GM12878 (cell line): ENCODE data around the gene ZNF592. TPM values are rescaled to one million over a fixed set of nuclear protein-coding genes. Genes with fewer than 3 reads are reported as not detected.

ENCODE experiments used
- ATAC-seq: fragments of 200-7000 bp; cut with Tn5 transposase; 3 replicates; pipeline ENCODE4 v1.9.1; 2020; ENCODE audit warnings: mild to moderate bottlenecking, moderate library complexity
- BruUV-seq: library from RNA; stranded (reverse); fragments of 400-500 nt; replicated peaks from 2 replicates; lab custom pipeline; 2021; lab: Mats Ljungman, UMichigan
- CTCF ChIA-PET: fragments of 300-600 bp; sonication (Branson Sonifier 250); formaldehyde crosslinking; extraction: SDS; loops from one replicate; lab custom pipeline; 2021; ENCODE audit warnings: inconsistent platforms; lab: Yijun Ruan, JAX
- POLR2A ChIA-PET: fragments of 350-600 bp; formaldehyde crosslinking; extraction: SDS; loops from one replicate; lab custom pipeline; 2021; ENCODE audit warnings: inconsistent platforms; lab: Charles Lee
- RAD21 ChIA-PET: fragments of 300-600 bp; sonication (Branson Sonifier 250); formaldehyde crosslinking; loops from one replicate; lab custom pipeline; 2023; ENCODE audit warnings: antibody characterized with exemption; ENCODE audit not compliant: unreplicated experiment; lab: Charles Lee
- SMC1A ChIA-PET: fragments of 300-600 bp; sonication (Branson Sonifier 250); formaldehyde crosslinking; loops from one replicate; lab custom pipeline; 2023; ENCODE audit not compliant: unreplicated experiment, uncharacterized antibody; lab: Charles Lee
- DNase-seq: peaks from one replicate; pipeline ENCODE4 v3.0.0-alpha.2; 2011; ENCODE audit warnings: low read depth, low spot score
- FAIRE-seq: peaks from 3 replicates; lab custom pipeline; 2011; peaks lifted over from hg19 to GRCh38; lab: Jason Lieb, UNC
- H2AFZ ChIP-seq: 2 replicates; pipeline ENCODE4 v1.6.0; 2011; ENCODE audit warnings: low read depth, low read length, control low read depth; ENCODE audit not compliant: control insufficient read depth
- H3K27ac ChIP-seq: 2 replicates; pipeline ENCODE4 v1.5.1; 2011; ENCODE audit warnings: control low read depth; ENCODE audit not compliant: control insufficient read depth, insufficient read depth
- H3K27me3 ChIP-seq, 2 experiments: replicated peaks in 1 of 2; 2 replicates each; pipeline versions ENCODE4 v1.6.0 to v1.6.1; 2011; ENCODE audit warnings: low read length in 1 of 2; ENCODE audit not compliant: control insufficient read depth in 2 of 2, insufficient read depth in 2 of 2
- H3K36me3 ChIP-seq, 2 experiments: 2 replicates each; pipeline ENCODE4 v1.5.1; 2011; ENCODE audit warnings: low read length in 1 of 2; ENCODE audit not compliant: control insufficient read depth in 2 of 2, insufficient read depth in 2 of 2
- H3K4me1 ChIP-seq: 2 replicates; pipeline ENCODE4 v1.6.1; 2011; ENCODE audit warnings: mild to moderate bottlenecking, low read length, moderate library complexity, mixed read lengths; ENCODE audit not compliant: control insufficient read depth, insufficient read depth
- H3K4me2 ChIP-seq: 2 replicates; pipeline ENCODE4 v1.6.0; 2011; ENCODE audit warnings: control low read depth; ENCODE audit not compliant: control insufficient read depth, insufficient read depth
- H3K4me3 ChIP-seq: fragments of 200-600 bp; sonication (generic); 2 replicates; pipeline ENCODE4 v1.5.1; 2016
- H3K79me2 ChIP-seq: 2 replicates; pipeline ENCODE4 v1.6.0; 2011; ENCODE audit warnings: low read length; ENCODE audit not compliant: control insufficient read depth, insufficient read depth
- H3K9ac ChIP-seq: 2 replicates; pipeline ENCODE4 v1.8.0; 2011; ENCODE audit warnings: low read length, control low read depth, mixed read lengths; ENCODE audit not compliant: control insufficient read depth, insufficient read depth
- H3K9me3 ChIP-seq: replicated peaks from 3 replicates; pipeline ENCODE4 v1.5.1; 2011; ENCODE audit warnings: mild to moderate bottlenecking, low read length; ENCODE audit not compliant: control insufficient read depth, insufficient read depth
- H4K20me1 ChIP-seq: 2 replicates; pipeline ENCODE4 v1.6.0; 2011; ENCODE audit not compliant: control insufficient read depth, insufficient read depth
- CHD2 ChIP-seq: IDR thresholded peaks from 2 replicates; pipeline ENCODE4 v1.6.1; 2011; ENCODE audit warnings: low read depth, low read length, improper control_type of control experiment, borderline replicate concordance
- E2F8 ChIP-seq: fragments of 450-650 bp; IDR thresholded peaks from 2 replicates; pipeline ENCODE4 v1.6.1; 2018; ENCODE audit warnings: mild to moderate bottlenecking, low read depth, moderate library complexity; ENCODE audit not compliant: partially characterized antibody
- GABPA ChIP-seq: IDR thresholded peaks from 2 replicates; pipeline ENCODE4 v1.6.1; 2014; ENCODE audit warnings: antibody characterized with exemption, low read depth, mild to moderate bottlenecking, inconsistent platforms
- JUNB ChIP-seq: IDR thresholded peaks from 2 replicates; pipeline ENCODE4 v1.6.1; 2016; ENCODE audit warnings: antibody characterized with exemption, mild to moderate bottlenecking
- MAX ChIP-seq: IDR thresholded peaks from 2 replicates; pipeline ENCODE4 v1.6.1; 2012; ENCODE audit warnings: low read depth, low read length, improper control_type of control experiment
- NFXL1 ChIP-seq: fragments of 450-650 bp; IDR thresholded peaks from 2 replicates; pipeline ENCODE4 v1.6.1; 2017; ENCODE audit warnings: antibody characterized with exemption, mild to moderate bottlenecking, borderline replicate concordance
- NFYB ChIP-seq: IDR thresholded peaks from 2 replicates; pipeline ENCODE4 v1.6.1; 2011; ENCODE audit warnings: low read depth, mild to moderate bottlenecking, low read length, improper control_type of control experiment, moderate library complexity; ENCODE audit not compliant: insufficient read depth
- PKNOX1 ChIP-seq: fragments of 450-650 bp; IDR thresholded peaks from 2 replicates; pipeline ENCODE4 v1.6.1; 2016; ENCODE audit warnings: mild to moderate bottlenecking
- RAD21 ChIP-seq: IDR thresholded peaks from 2 replicates; pipeline ENCODE4 v1.6.1; 2011; ENCODE audit warnings: mild to moderate bottlenecking, low read depth, low read length, moderate library complexity; ENCODE audit not compliant: insufficient read depth
- SPI1 ChIP-seq: IDR thresholded peaks from 2 replicates; pipeline ENCODE4 v1.6.1; 2011; ENCODE audit warnings: low read depth, mild to moderate bottlenecking, low read length, moderate library complexity, borderline replicate concordance; ENCODE audit not compliant: insufficient read depth
- ZNF217 ChIP-seq: fragments of 450-650 bp; IDR thresholded peaks from 2 replicates; pipeline ENCODE4 v1.6.1; 2017; ENCODE audit warnings: antibody characterized with exemption, mild to moderate bottlenecking
- WGBS: methylation state at CpG from one replicate; pipeline ENCODE4 v1.1.6; 2016; ENCODE audit warnings: low lambda C conversion rate; ENCODE audit not compliant: insufficient replicate concordance, insufficient coverage; ENCODE audit errors: missing lambda C conversion rate; 5-methylcytosine and 5-hydroxymethylcytosine counted together
- in situ Hi-C: fragments of 300-500 bp; cut with MboI; formaldehyde crosslinking; loops from 9 replicates; pipeline ENCODE4 v1.14.3; 2018; ENCODE audit warnings: mixed read lengths
- intact Hi-C: fragments of 100-400 bp; cut with micrococcal nuclease; formaldehyde crosslinking; loops from one replicate; pipeline ENCODE4 v1.14.2; 2022; ENCODE audit not compliant: unreplicated experiment
- polyA plus RNA-seq, 11 experiments: library from polyadenylated mRNA; depleted of rRNA in 4 of 11; unstranded in 6 of 11; stranded (reverse) in 5 of 11; fragments of >200 nt; fragmentation: Nextera tagmentation in 4 of 11; fragmentation: Illumina TruSeq in 1 of 11; extraction: Ambion mirVana in 4 of 11; extraction: Trizol in 1 of 11; gene quantifications; 1 replicate in 1 of 11; 2 replicates in 10 of 11; pipeline versions ENCODE4 v1.2.1 to v1.2.3, GENCODE V29; 2011 to 2016; ENCODE audit warnings: inconsistent platforms in 2 of 11, missing spikeins in 2 of 11, low read depth in 1 of 11
- total RNA-seq, 4 experiments: library from RNA; depleted of rRNA in 3 of 4; stranded (reverse); fragments of >200 nt in 3 of 4; fragmentation: Illumina TruSeq in 1 of 4; extraction: Trizol in 1 of 4; gene quantifications; 2 replicates each; pipeline versions ENCODE4 v1.2.1 to v1.2.3, GENCODE V29; 2013 to 2021

ZNF592 gene
- total and polyA plus RNA-seq, 10 of the 15 experiments (the other 5 are each of a cell fraction or from before 2014, with no cell fraction given): 0.95 to 23.7 (median 8.6) TPM

- Histone ChIP-seq H3K9ac (no peak overlapping the region), H3K27ac (no peak overlapping the region), H3K36me3 (peaks cover 8 to 23% of the 10 kb centered on the region in 2 experiments), H2AFZ (no peak overlapping the region), H4K20me1 (no peaks in the 10 kb centered on the region), H3K9me3 (no peaks in the 10 kb centered on the region), H3K4me2 (no peak overlapping the region), H3K4me3 (no peak overlapping the region), H3K27me3 (no peaks in the 10 kb centered on the region), H3K4me1 (no peaks in the 10 kb centered on the region), H3K79me2 (peaks cover 9% of the 10 kb centered on the region)
- ATAC-seq (no peak), DNase-seq (no peak), FAIRE-seq (no peak)
- ChIA-PET SMC1A (no interaction called here), POLR2A (no interaction called here), CTCF (interaction anchor here (1.1 kb wide), 1 partner anchor 121 kb away, joined by 3 read pairs; no protein-coding TSS in a partner anchor), RAD21 (interaction anchor here (0.5 kb wide), 1 partner anchor 212 kb away, joined by 3 read pairs; no protein-coding TSS in a partner anchor)
- 57% methylated on average over 1 of the region's 1 CpG for WGBS
- BruUV-seq: no TSS peak
- in situ Hi-C loops: no loop called here
- TF ChIP-seq ZNF217: no peak
- intact Hi-C loops: no loop called here
Observed at GRCh38 chr15:84775867-84776449, 27.6 kb downstream of the ZNF592 start.

GRCh38 chr15:84778194-84778593 is 29.8 kb downstream of the ZNF592 start:
- Histone ChIP-seq H3K4me2 (no peak overlapping the region), H2AFZ (no peak overlapping the region), H3K79me2 (peaks cover 6% of the 10 kb centered on the region), H3K27me3 (no peaks in the 10 kb centered on the region), H3K27ac (no peak overlapping the region), H3K9ac (no peak overlapping the region), H3K4me3 (no peak overlapping the region), H3K4me1 (peaks cover 5% of the 10 kb centered on the region; the same call in 1 of the 2 replicates), H3K36me3 (peaks cover 18 to 29% of the 10 kb centered on the region in 2 experiments), H4K20me1 (no peaks in the 10 kb centered on the region), H3K9me3 (no peaks in the 10 kb centered on the region)
- ChIA-PET POLR2A (no interaction called here), CTCF (no interaction called here), RAD21 (no interaction called here), SMC1A (no interaction called here)
- FAIRE-seq (no peak), ATAC-seq (no peak), DNase-seq (no peak)
- intact Hi-C loops (no loop called here), in situ Hi-C loops (no loop called here)
- WGBS: 84% methylated on average over 13 of the region's 13 CpGs
- TF ChIP-seq PKNOX1: no peak
- TF ChIP-seq NFYB: no peak
- no peak for TF ChIP-seq RAD21
- no peak for TF ChIP-seq E2F8
- no peak for TF ChIP-seq MAX
- TF ChIP-seq GABPA: no peak
- no peak for TF ChIP-seq JUNB
- no peak for TF ChIP-seq SPI1
- TF ChIP-seq NFXL1: no peak
- TF ChIP-seq CHD2: no peak
- no TSS peak for BruUV-seq
